Adrenal gland (tissue), 5 donors: ENCODE results near the gene HOXA5.

Experiments used
- CTCF ChIP-seq, 6 experiments: fragments of 450-650 bp in 4 of 6; fragments of 200-600 bp in 2 of 6; sonication (generic) in 1 of 6; IDR thresholded peaks; 1 replicate in 5 of 6; 2 replicates in 1 of 6; pipeline versions ENCODE4 v1.5.1 to v1.8.0; 2016 to 2021; ENCODE audit warnings: antibody characterized with exemption in 6 of 6, mild to moderate bottlenecking in 2 of 6, moderate library complexity in 1 of 6
- POLR2A ChIP-seq, 2 donors: fragments of 450-650 bp; IDR thresholded peaks; one replicate each; pipeline ENCODE4 v1.6.1; 2017; ENCODE audit warnings: antibody characterized with exemption in 2 of 2, mild to moderate bottlenecking in 2 of 2, moderate library complexity in 1 of 2
- donor health status: DM: no; HTN: no; CAD: no.

DNA sequence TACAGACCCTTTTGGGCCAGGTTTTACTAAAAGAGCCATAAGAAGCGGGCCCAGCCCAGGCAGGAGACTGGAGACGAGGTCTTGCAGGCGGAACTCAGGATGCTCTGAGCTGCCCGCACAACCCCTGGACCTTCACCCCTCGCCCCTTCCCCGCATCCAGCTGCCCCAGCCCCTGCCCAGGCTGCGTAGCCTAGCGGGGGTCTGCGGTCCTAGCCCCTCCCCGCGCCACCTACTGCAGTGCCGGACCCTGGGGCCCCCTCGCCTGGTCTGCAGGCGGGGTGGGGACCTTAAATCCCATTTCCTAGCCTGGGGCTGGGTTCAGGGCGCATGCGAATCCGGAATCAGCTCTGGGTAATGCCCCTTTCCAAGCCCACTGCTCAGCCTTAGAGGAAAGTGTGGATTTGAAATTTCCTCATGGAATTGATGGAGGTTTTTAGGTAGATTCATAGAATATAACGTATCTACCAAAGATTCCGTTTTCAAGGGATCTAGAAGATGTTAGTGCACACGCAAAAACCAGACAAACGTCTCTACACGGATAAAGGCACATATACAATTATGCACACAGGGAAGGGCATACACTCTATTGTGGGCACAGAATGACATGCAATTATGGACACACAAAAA lies 9.4 kb upstream of the HOXA5 start:
- TF ChIP-seq CTCF (IDR thresholded peaks at IDR 0.05), result no peak
- TF ChIP-seq POLR2A (IDR thresholded peaks at IDR 0.05), result no peak
